Measurements from ENCODE around the gene YKT6.
"Not testable (repeated sequence)": the region's sequence is repeated elsewhere in the genome, so short reads cannot be mapped to it uniquely, and the experiment has no call there.

Gene YKT6

DNA sequence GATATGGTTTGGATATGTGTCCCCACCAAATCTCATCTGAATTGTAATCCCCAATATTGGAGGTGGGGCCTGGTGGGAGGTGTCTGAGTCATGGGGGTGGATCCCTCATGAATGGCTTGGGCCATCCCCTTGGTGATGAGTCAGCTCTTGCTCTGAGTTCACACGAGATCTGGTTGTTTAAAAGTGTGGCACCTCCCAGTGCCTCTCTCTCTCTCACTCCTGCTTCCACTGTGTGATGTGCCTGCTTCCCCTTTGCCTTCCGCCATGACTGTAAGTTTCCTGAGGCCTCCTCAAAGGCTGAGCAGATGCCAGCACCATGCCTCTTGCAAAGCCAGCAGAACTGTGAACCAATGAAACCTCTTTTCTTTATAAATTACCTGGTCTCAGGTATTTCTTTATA lies 6.7 kb upstream of the YKT6 start:
- DNase-seq, result no peak

DNA sequence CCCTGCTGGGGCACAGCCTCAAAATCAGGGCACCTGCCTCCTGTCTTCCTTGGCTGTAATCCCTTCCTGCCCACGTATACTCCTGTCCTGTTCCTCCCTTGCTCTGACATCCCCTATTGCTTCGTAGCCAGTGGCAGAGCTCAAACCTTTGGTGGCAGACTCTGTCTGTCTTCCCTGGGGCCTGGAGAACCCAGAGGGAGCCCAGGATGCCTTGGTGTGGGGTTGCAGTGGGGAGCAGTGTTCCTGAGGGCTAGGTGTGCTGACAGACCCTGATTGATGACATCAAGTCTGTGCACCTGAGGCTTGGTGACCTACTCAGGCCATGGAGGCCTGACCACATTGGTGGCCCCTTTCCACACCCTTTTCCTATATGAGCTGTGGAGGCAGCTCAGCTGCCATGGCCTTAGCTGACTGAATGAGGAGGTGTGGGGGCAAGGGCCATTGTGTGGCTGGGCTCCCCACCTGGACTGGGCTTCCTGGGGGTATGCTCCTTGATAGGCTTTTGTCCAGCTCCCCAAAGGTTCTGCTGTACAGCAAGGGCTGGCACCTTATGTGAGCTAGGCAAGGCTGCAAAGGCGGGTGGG lies 6.1 kb upstream of the YKT6 start:
- DNase-seq, result no peak

DNA sequence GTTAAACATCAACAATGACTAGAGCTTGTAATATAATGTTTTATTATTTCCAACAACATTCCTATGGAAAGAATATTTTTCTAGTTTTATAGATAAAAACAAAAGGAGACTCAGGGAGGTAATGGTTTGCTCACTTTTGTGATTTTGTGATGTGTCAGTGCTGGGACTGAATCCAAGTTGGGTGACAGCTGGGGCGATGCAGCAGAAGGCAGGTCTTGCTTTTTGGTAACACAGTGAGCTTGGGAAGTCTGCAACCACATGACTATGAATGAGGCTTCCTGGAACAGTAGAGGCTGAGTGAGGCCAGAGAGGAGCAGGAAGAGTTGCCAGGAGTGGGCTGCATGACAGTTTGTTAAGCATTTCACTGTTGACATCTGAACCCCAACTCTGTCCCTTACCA lies 4.9 kb upstream of the YKT6 start:
- no peak for DNase-seq

DNA sequence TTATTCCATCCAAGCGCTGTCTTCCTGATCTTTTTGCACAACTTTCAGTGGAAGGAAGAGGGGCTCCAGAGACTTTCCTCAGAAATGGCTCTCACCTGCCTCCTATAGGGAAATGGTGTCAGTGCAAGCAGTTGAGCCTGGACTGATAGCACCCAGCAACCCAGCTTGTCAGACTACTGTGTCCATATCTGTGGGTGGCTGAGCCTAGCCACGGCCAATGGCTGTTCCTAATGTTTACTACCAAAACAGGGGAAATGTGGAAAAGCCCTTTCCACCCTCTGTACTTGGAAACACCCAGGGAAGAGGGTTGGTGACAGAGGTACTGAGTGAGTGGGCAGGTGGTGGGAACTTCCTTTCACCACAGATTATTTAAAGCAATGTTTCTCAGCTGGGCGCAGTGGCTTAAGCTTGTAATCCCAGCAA lies 4.3 kb upstream of the YKT6 start:
- no peak for DNase-seq

DNA sequence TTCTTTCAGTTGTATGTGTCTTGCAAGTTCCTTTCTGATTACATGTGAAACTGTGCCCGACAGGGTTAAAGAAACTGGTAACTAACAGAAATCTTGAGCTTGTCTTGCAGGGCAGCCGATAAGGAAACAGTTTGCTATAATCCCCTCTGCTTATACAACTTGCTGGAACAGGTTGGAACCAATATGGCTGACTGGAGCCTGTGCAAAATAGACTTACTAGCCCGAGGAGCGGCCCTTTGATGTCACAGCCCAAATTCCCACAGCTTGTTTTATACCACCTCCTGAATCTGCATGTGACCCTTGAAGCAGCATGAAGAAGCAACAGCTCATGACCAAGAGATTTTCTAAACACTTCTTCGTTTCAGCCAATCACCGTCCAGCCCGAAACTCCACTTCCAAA lies 3.3 kb upstream of the YKT6 start:
- DNase-seq, result no peak

DNA sequence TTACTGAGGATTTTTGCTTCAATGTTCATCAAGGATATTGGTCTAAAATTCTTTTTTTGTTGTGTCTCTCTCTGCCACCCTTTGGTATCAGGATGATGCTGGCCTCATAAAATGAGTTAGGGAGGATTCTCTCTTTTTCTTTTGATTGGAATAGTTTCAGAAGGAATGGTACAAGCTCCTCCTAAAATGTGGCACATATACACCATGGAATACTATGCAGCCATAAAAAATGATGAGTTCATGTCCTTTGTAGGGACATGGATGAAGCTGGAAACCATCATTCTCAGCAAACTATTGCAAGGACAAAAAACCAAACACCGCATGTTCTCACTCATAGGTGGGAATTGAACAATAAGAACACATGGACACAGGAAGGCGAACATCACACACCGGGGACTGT lies 615 bp upstream of the YKT6 start:
- not testable (repeated sequence) for DNase-seq

DNA sequence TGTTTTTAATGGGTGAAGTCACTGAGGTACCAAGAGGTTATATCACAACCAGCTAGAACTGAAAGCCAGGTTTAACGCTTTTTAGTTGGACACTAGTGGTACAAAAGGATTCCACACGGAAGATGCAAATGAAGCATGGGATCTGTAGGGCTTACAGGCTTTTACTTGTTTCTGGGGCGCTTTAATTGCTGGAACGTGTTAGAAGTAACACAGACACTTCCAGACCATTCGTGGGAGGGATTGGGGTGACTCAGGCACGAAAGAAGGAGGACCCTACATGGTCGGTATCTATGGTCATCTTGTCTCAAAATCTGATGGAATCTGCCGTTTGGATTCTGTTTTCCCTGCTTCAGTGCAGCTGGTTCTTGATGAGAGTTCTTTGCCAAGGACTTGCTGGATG lies 1.0 kb downstream of the YKT6 start:
- no peak for DNase-seq

DNA sequence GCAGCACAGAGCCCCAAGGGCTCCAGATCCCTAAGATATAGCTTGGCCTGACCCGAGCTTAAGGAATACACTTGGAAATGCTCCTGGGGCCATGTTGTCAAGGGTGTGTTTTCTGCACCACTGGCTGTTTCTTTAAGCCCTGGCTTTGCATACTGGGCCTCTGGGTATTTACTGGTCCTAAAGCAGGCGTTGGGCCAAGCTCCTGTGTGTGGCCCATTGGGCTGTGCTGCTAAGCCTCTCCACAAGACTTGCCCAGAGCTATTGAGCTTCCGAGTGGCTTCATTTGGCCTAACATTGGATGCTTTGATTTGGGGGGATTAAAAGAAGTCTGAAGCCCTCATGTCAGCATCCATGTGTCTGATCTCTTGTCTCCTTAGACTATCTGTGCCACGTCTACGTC lies 5.2 kb downstream of the YKT6 start:
- no peak for DNase-seq

DNA sequence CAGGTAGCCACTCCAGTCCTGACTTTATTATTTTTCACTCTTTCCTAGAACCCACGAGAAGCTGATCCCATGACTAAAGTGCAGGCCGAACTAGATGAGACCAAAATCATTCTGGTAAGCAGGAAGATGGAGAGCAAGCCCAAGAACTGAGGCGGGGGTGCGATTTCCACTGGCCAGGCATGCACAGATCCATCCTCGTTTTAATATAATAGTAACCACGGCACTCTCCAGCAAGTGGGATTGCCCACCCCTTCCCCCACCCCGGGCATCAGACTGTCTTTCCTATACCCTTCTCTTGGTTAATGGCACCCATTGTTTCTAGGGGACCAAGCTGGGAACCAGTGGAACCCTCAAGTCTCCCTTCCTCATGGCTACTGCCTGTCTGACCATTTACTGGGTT lies 7.3 kb downstream of the YKT6 start:
- no peak for DNase-seq

DNA sequence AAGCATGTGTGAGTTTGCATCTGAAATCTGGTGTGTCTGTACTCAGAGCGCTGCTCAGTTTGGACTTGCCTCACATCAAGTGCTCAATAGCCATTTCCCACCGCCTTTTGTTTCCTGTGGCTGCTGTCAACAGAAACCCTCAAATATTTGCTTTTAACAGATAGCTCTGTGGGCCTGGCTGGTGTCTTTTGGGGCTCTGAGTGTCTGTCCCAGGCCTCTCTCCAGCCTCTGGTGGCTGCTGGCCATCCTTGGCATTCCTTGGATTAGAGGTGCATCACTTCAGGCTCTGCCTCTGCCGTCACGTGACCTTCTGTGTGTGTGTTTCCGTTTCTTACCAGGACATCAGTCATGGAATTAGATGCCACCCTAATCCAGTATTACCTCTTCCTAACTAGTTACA lies 9.3 kb downstream of the YKT6 start:
- no peak for DNase-seq

DNA sequence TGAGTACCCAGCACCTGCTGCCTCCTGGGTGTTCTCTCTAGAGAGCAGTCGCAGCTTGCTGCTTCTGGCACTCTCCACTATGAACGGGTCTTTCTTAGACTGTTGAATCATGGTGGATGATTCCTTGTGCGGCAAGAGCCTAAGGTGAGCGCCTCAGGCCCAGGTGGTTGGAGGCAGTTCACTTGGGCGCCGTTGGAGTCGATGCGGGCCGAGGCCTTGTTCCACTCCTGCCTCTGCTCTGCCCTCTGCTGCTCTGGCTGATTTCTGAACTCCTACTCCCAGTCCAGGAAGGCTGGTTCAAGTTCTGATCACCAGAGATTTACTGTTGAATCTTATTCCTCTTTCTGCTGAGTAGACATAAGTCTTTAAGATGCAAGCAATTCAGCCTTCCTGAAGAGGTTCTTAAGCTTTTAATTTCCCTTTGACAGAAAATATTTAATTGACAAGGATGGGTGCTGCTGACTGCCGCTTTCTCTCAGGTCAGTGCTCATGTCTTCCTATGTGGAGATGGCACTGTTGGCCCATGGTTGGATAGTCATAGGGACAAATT lies 10.4 kb downstream of the YKT6 start:
- no peak for DNase-seq

DNA sequence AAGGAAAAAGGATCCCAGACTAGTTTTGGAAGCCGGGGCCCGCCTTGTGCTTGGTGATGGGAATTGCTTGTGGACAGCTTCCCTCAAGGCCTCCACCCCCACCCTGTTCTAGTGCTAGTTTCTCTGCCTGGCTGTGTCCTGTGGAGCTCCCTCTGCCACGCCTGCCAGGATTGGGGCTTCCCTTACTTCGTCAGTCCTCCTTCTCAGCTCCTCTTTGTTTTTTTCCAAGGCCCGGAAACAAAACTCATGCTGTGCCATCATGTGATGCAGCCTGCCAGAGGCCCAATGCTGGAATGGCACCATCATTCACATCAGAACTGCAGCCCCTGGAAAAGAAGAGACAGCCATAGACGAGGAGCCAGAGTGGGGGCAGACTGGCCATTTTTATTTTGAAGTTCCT lies 11.2 kb downstream of the YKT6 start:
- no peak for DNase-seq

DNA sequence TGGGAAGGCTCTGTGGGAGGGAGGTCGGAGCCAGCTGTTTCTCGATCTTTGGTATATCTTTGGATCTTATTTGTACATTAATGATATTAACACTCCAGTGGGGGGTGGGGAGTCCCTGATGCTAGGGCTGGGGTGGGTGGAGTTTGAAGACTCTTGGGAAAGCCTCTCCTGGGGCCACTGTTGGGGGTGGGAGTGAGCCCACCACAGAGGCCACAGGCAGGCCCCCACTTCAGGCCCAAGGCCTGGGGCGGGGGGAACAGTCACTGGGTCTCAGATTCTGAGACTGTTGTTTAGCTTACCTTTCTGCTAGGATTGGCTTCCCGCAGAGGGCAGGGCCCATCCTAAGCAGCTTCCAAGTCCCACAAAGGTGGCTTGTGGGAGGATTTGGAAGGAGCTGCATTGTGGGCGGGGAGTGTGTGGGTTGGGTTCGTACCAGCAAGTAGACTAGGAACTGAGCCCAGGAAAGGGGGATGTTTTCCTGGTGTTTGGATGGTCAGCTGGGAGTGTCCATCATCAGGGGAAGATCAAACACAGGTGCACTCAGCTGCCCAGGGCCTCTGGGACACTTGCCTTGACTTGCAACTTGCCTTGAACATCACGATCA lies 11.9 kb downstream of the YKT6 start:
- no peak for DNase-seq

DNA sequence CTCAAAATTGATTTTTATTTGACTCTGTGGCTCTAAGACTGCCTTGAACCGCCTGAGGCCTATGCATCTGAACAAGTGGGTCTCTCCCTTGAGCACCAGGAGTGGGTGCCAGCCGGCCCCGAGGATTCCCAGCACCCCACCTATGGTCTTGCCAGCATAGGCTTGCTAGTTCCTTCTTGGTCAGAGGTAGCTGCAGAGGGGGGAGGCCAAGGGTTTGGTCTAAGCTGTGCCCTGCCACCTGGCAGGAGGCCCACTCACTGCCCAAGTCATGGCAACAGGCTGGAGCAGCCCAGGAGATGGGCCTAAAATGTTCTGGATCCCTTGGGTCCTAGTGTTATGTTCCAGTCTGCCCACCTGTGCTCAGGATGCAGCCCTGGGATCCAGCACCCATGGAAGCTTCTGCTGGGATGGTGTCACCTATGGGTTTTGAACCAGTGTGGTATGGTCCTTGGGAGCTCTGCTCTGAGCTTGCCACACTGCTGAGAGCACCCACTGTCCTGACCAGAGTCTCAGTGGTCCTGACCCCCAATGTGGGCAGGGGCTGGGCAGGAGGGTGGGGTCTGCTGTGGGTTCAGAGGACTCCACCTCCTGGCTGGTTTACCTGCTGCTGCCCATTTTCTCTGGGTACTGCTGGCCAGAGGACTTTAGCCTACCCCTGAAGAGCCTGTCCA lies 12.6 kb downstream of the YKT6 start:
- DNase-seq, result no peak

DNA sequence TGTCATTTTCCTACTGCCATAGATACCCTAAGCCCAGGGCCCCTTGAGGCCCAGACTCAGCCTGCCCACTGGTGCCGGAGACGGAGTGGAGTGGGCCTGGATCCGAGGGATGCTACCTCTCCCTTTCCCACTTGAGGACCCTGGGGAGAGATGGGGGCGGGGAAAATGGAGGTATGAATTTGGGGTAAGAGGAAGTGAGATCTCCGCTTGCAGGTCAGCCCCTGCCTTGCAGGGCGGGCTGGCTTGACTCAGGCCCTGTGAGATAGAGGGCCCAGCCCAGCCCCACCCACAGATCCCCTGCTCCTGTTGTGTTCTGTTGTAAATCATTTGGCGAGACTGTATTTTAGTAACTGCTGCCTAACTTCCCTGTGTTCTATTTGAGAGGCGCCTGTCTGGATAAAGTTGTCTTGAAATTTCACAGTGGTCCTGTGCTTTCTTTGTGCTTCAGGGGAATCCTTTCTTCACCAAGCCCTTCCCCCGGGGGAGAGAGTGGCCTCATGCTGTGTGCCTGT lies 13.2 kb downstream of the YKT6 start:
- DNase-seq, result no peak

DNA sequence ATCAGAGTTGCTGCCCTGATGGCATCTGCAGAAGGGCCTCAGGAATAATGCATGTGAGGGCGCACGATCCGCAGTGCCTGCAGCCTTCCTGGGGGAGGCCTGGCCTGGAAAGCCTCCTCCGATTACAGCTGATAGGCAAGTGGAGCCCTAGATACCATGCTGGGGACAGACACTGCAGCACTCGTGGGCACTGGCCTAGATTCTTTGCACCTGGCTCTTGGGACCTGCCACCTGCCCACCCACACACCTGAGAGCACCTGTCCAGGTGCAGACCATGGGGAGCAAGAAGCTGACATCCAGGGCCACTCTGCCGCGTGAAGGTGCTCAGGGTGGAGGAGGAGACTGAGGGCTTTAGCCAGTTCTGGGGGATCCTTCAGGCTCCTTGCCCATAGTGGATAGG lies 14.8 kb downstream of the YKT6 start:
- no peak for DNase-seq

DNA sequence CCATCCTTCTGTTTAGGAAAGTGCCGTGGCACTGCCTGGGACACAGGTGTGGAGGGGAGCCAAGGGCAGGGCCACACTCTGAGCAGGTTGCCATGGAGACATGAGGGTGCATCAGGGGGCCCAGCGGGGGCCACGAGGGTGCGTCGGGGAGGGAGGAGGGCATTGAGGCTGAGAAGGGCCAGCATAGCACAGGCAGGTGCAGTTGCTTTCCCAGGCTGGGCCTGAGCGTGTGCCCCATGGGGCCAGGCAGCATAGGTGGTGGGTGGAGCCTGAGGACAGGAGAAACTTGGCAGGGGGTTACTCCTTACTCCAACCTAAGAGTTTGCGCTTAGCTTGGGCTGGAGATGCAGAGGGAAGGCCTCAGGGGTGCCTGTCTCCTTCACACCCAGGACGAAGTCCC lies 15.2 kb downstream of the YKT6 start:
- DNase-seq, result no peak

DNA sequence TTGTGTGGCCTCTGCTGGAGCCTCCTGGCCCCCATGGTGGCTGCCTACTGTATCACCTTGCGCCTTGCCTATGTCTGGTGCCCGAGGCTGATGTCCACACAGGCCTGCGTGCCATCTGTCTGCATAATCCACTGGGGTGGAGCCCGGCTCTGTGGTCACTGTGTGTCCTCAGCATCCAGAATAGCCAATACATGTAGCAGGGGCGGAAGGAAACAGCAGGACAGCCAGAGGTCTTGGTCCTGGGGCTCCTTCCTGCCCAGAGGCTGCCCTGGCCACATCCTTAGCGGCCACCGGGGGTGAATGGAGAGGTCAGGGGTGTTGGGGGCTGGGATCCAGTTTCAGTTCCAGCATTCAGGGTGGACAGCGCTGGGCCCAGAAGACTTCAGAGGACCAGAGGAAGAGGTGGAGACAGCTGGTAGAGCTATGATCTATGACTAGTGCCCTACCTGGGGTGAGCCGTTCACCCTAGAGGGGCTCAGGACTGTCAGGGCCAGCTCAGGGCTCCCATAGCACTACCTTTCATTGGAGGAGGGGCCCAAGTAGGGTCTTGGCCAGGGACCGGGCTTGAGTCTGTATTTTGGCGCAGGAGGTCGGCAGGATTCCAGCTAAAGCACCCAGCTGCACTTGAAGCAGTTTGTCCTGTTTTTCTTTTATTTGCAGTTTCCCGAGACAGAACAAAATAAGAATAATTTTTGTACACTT lies 15.9 kb downstream of the YKT6 start:
- no peak for DNase-seq

DNA sequence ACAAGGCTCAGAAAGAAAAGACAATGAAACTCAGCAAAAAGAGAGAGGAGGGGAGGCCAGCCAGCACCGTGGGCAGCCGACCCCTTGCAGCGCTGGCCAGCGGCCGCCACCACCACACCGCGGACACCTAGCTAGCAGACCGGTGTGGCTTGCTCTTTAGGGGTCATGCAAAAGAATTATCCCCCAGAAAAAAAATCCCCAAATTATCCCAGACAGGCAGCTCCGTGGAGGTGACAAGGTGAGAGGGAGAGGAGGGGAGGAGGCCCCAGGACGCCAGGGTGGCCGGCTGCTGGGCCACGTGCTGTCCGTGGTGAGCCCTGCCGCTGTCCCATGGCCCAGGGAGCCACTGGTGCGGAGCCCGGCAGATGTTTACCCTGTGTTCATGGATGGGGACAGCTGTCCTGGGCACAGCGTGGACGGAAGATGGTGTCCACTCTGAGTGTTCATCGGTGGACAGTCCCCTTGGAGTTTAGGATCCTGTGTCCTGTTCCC lies 16.5 kb downstream of the YKT6 start:
- DNase-seq, result no peak

DNA sequence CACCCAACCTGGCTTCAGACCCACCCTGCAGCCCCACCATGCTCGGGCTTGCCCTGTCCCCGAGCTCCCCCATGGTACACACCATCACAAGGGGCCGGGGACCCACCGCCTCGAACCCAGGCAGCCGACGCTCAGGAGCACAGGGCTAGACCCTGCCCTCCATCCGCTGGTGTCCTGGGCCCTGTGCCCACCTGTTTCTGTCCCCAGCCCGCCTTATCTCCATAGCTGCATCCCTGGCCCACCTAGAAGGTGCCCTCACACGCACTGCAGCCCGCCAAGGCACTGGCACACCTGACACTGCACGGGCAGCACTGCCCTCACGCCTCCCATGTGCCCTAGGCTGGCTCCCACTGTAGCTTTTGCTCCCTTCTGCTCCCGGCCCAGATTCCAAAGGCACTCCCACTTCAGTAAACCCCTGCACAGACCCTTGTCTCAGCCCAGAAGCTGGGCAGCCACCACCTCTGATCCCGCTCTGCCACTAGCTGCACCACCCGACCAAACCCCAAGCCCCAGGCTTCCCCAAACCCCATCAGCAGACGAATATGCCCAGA lies 17.1 kb downstream of the YKT6 start:
- DNase-seq, result no peak

DNA sequence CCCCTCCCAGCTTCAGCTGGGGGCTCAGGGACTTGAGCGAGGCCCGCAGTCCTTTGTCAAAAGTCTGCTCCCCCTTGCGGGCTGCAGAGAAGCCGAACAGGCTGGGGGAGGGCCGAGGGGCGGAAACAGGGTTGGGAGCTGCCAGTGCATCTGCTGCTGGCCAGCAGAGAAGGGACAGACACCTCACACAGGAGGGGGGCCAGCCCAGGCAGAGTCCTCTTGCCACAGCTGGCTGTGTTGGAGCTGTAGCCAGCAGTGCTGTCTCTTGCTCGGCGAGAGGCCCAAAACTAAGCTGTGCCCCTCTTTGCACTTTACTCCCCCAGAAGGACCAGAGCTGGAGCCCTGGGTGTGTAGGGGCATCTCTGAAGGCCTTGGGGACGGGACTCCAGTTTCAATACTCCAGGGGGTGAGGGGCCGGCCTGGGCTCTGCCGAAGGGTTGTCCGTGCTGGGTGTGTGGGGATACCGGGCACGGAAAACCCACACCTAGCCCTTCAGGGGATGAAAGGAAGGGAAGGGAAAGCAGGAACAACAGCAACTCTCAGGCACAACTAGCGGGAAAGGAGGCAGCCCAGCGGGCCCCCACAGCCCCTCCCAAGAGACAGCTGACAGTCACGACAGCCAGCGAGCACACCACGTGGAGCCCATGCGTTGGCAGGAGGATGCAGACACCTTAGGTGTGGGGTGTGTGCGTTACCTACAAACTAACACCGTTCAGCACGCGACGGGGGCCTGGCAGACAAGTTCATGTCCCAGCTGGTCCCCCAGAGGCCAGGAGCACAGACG lies 17.8 kb downstream of the YKT6 start:
- DNase-seq, result no peak

DNA sequence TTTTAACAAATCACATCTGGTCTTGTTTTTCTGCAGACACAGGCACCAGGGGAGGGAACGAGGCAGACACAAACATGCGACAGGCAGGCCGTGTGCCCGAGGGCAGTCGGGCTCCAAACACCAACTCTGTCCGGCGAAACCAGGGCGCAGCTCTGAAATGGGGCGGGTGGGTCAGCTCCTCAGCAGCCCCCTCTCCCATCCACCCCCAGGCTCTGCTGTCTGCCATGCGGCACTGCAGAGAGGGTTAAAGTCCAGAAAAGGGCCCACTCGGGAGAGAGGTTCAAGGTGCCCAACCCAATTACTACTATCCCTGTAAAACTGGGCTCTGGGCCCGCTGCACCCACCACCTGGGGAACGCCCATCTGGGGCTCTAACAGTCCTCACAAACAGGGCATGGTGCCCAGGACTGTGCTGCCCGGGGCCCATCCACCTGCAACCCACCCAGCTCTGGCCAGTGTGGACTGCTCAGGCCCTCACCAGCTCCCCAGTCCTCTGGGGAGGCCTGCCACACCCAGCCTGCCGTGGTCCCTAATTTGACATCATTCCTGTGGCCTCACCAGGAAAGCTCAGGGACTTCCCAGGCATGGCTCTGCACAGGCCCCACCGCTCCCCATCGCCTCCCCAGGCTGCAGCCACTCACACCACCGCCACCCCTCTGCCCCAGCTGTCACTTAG lies 18.7 kb downstream of the YKT6 start:
- no peak for DNase-seq

Data from GOT3 (cell line).